ENCODE results near the gene DHRS7C.

DNA sequence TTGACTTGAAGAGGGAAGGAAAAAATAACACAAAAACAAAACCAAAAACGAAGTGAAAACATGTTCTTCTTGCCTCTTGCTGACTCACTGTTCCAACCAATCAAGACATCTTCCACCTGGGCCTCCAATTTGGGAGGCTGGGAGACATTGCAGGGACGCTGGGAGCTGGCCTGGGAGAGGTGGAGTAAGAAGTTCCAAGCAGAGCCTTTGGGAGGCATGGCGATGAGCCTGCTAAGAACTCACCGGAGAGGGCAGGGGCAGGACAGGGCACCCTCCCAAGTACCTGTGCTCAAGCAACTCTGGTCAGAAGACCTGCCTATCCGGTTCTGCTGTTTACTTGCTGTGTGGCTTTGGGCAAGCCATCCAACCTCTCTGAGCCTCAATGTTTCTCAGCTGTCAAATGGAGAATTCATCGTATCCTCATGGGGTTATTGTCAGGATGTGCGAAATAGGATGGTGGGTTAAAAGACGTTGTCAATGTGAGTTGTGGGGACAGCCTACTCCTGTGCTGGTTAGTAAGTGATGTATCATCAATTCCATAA is 33.5 kb upstream of the DHRS7C start:
- no peak for TF ChIP-seq POLR2A (IDR thresholded peaks at IDR 0.05)
- TF ChIP-seq CTCF (IDR thresholded peaks at IDR 0.05), result no peak
